GDM1 (cell line): ENCODE data around the gene TMEM266.

Experiments
- DNase-seq: peaks from one replicate; lab custom pipeline; 2025; lab: John Stamatoyannopoulos, UW

The TMEM266 gene

DNA sequence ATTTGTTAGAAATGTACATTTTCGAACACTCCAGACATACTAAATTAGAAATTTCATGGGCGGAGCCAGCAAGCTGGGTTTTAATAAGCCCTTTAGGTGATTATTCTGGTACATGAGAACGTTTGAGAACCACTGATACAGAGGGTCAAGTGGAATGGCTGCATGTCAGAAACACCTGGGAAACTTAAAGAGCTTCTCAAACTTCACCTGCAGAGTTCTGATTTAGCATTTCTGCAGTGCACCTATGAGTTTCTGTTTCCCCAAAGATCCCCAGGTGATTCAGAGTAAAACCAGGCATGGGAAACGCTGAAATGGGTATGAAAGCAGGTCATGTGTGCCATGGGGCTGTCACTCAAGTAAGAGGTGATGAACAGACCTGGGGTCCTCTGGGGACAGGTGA lies 68.1 kb downstream of the TMEM266 start:
- no peak for DNase-seq

DNA sequence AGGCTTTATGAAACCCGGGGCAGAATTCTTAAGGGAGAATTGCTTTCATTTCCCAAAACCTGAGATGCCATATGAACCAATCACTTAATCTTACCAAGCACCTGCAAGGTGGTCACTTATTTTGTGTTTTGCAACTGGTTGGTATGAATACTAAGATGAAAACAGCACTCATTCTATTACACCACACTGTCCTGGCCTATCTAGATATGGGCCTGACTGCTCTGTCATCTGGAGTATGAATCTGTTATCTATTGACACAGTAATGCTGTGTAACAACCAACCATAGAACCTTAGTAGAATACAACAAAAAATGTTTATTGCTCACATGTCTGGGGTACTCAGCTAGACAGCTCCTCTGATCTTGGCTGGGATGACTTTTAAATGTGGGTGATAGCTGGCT lies 74.8 kb downstream of the TMEM266 start:
- no peak for DNase-seq

DNA sequence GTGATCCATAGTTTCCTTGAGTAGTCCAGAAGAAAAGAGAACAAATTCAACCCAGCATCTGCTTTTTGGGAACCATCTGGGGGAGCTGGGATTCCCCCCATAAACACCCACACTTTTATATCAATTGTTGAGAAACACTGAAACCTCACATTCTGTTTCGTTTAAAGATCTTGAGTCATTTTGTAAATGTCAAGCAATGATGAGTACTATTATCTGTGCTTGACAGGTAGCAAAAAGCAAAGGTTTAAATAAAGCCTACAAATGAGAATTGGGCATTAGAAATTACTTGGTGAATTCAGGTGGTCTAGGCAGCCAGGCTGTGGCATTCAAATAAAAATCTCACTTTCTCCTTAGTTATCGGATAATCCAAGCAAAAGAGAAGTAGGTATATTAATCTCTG lies 75.7 kb downstream of the TMEM266 start:
- no peak for DNase-seq

DNA sequence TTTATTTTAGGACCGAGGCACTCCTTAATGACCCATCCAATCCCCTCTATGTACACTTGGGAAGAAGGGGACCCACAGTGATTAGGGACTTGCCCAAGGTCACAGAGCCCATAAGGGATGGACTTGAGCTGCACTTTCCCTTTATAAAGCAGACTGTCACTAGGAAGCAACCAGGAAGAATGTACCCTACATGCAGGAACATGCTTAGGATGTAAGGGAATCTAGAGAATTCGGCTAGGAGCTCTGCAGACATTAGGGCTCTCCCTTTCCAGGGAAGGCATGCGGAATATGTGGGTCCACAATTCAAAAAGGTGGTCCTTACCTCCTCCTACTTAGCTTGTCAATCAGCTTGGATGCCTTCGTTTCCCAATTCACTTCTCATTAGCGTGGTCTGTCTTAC lies 78.7 kb downstream of the TMEM266 start:
- no peak for DNase-seq

DNA sequence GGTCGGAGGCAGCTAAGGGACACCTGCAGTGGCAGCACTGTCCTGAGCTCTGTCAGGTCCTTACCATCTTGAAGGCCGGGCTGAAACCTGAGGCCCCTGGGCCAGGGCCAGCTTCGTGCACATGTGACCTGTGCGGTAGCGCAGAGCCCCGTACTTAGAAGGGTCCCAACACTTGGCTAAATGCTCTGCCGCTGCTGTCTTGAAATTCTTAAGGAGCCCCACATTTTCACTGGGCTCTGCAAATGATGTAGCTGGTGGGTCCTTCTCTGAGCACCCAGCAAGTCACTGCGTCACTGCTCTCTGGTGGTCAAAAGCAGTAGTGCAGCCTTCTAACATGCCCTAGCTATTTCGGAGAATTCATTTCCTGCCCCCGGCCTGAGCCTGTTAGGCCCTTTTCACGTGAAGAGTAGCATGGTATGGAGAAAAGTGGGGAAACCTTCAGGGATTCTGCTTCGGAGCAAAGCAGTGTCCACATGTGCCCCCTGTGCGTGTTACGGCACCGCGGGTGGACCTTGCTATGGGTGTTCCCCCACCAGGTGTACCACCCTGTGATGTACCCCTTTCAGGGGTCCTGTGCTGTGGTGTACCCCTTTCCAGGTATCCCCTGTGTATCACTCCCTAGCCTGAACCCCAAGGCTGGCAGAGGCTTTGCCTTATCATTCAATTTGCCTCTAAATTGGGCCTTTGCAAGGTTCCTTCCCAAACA lies 79.7 kb downstream of the TMEM266 start:
- peak; percentile 54 for DNase-seq

DNA sequence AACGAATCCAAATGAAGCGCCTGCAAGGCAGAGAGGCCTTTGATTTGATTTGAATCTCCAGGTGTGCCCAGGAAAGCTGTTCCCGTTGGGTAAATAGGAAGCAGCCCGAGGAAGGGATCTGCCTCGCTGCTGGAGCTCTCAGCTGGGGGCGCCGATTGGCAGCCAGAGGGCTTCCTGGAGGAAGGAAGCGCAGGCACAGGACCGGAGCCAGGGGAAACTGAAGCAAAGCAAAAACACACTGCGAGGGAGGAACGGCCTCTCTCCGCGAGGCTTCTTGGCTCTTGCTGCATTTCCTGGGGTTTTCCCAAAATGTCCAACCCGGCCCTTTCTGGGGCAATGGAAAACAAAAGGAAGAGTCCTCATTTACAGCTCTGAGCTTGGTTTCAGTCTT lies 80.3 kb downstream of the TMEM266 start:
- no peak for DNase-seq

DNA sequence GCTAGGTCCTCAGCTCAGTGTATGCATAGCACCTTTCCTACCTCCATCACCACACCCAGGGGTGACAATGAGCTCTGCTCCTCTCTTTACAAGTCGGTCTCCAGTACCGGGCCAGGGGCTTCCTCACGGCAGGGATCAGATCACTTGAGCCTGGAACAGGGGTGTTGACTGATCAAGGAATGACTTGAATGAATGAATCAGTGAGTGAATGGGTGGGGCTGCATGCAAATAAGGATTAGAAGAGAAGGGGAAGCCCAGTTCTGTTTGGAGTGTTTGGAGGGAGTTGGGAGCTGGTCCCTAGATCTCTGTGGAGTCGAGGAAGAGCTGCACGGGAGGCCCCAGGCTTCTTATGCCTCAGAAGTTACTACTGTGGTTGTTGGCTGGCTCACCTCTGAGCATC lies 87.0 kb downstream of the TMEM266 start:
- no peak for DNase-seq

DNA sequence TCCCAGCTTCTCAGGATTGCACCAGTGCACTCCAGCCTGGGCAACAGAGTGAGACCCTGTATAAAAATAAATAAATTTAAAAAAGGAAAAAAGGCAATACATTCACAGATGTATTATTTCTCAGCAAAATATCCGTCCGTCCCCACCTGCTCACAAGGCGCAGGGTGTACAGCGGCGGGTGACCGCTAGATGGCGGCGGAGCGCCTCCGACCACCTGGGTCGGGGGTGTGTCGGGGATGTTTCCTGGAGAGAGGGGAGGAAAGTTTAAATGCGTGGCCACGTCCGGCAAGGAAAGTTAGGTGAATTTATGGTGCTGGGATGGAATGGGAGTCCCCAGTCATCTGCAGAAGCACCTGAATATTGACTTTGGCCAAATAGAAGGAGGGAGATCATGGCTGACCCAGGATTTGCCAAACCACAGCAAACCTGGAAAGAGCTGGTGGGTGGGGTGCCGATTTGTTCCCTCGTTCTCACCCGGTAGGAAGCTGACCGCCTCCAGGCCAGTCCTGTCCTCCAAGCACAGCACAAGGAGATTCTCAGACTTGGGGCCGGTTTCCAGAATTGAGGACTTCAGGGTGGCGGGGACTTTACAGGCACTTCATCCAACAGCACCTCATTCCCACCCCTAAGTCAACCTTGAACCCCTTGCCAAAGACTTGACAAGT lies 88.3 kb downstream of the TMEM266 start:
- DNase-seq, result no peak

DNA sequence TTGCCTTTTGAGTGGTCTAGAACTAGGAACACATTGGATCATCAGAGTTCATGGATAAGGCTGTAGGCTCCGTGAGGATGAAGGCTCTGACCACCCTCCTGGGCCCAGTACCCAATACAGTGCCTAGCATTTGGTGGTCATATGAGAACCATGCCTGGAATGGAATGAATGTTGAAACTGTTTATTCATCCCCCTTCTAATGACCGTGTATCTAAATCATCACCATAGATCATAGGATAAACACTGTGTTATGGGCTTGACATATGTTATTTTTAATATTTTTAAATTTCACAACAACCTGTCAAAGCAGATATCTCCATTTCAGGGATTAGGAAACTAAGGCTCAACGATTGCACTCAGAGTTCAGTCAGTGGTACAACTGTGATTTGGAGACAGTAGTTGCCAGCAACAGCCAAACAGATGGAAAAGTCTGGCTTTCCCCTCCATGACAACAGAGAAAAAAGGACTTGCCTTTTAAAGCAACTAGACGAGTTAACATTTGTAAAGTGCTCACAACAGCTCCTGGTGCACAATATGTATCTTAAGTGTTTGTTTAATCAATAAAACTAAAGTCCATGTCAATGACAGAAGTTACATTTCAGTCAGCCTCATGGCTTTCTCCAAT lies 89.6 kb downstream of the TMEM266 start:
- no peak for DNase-seq

DNA sequence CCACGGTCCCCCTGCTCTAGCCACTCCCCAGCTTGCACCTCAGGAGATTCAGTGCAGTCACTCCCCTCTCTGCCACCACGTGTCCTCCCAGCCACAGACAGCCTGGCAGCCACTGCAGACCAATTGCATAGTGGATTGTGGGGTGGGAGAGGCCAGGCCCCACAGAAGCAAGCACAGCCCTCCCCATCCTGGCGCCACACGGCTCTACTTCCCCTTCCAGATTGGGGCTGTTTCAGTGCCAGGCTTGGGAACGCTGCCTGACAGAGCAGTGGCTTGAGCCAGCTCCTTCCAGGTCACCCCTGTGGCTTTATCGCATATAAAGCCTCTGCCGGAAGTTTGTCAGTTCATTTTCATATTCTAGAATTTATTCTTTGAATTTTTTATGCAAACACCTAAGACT lies 90.7 kb downstream of the TMEM266 start:
- peak; percentile 53 for DNase-seq

DNA sequence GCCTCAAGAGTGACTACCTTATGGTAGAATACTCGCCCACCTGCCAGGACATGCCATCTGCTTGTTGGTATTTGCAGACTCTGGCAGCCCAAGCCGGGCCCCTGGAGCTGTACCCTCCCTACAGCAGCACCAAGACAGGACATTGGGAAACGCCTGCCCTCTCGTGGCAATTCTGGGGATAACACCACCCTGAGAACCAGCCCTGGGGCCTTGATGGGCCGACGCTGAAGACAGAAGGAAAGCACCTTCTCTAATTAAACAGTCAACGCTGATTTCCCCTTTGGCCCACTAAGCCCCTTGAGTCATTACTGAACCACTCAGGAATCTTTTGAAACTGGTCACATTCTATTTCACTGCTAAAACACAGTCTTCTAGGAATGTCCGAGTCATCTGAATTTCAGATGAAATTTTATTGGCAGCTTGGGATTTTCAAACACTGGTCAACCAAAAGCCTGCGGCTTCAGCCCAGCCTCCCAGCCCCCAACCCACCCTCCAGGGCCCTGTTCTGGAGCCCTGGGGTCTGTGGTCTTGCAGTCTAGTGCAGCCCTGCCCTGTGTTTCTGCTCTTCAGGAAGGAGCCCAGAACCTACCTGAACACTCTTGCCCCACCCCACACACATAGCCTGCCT lies 91.3 kb downstream of the TMEM266 start:
- DNase-seq, result peak; percentile 62

DNA sequence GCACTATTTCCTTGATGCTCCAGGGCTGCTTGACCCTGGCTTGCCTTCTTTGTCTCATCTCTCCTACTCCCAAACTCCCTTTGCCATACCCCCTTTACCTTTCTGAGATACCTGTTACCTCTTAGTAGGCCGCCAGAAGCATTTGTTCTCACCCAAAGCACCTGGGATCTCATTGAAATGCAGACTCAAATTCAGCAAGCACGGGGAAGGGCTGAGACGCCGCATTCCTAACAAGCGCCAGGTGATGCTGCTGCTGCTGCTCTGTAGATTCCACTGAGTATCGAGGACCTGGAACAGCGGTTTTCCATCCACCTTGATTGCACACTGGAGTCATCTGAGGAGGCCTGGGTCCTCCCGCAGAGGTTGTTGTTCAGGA lies 91.8 kb downstream of the TMEM266 start:
- no peak for DNase-seq

DNA sequence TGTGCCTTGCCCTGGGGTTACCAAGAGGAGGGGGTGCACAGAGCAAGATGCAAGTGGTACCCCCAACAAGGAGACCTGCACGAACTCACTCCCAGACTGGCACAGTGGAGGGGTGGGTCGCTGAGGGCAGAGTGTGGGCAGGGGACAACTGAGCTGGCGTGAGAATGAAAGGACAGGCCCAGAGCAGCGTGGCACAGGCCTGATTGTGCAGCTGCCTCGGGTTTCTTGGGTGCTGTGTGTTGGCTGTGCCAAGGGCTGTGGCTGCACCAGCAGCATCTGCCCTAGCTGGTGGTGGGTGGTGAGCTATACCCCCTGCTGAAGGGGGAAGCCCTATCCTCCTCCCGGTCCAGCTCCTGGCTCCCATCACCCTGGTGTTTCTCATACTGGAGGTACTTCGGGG lies 92.4 kb downstream of the TMEM266 start:
- no peak for DNase-seq

DNA sequence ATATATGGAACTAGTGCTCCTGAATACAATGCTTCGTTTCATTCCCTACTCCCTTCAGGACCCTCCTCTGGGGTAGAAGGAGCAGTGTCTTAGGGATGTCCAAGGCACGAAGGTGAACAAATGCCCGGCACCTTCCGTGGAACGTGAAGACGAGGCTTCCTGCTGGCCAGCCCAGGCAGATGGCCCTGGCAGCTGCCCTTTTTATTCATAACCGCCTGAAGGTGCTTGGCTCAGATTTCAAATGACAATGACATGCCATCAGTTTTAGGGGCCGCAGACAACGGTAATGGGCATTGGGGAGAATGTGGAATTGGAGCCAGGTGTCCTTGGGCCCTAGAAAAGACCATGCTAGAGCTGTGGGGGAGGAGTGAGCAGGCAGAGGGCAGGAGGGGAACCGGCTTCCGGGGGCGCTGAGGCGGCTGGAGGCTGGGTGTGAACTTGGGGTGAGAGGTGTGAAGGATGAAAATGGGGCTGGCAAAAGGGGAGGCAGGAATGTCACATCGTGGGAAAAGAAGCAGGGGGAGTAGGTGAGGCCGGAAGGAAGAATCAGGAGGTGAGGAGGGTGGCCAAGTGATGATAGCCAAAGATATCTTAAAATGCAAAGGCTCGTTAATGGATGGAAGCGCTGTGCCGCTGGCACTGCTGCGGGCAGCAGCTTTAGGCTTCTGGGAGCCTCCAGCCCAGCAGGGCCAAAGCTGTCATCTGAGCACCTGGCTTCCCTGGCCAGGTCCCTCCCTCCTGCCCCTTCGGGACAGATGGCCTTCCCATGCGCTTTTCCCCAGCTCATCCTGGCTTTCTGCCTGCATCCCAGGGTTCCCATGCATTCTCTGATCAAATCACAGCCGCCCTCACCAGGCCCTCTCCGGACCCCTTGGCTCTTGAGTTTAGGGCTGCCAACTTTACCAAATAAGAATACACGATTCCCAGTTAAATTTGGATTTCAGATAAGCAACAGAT lies 93.7 kb downstream of the TMEM266 start:
- no peak for DNase-seq

DNA sequence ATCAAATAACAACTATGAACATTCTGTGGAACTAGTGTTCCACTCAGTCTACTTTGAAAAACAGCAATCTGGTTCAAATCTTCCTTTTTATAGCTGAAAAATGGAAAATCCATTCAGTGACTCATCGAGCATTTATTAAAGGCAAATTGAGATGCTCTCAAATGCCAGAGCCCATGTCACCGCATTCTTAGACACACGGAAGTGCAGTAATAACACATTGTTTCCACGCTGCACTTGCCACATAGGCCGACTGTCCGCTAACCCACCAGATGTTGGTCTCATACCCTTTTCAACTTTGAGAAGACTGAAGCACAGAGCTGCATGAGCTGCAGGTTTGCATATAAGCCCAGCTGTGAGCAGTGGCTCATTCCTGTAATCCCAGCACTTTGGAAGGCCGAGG lies 95.9 kb downstream of the TMEM266 start:
- no peak for DNase-seq

DNA sequence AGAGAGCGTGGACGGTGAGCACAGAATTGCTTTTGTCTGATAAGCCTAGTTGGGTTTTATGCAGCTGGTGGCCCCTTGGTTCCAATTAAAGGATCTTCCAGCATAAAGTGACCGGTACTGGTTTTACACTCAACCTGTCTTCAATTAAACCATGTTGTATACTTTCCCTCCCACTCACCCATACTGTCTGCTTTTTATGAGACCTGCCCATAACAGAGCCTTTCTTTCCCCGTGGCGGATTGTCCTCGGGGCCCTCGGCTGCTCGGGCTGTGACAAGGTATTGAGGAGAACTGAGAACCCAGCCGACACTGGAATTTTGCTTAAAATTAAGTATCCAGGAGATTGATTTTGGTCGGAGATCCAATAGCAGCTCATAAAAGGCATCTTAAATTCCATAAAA lies 98.4 kb downstream of the TMEM266 start:
- DNase-seq, result no peak

DNA sequence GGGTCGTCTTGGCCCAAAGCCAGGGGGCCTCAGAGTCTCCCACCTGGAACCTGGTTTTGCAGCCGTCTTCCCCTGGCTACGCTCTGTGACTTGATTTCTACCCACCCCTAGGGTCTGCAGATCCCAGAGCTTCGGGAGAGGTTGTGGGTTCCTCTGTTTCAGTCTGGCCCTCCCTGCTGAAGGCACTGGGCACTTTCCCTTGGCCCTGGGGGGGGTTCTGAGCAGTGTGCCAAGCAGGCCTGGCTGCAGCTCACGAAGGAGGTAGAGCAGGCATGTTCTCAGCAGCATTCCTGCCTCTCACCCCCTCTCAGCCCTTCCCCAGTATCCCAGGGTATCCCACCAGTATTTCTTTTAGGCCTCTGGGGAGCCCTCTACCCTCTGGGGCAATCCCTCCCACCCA lies 99.0 kb downstream of the TMEM266 start:
- DNase-seq, result no peak

DNA sequence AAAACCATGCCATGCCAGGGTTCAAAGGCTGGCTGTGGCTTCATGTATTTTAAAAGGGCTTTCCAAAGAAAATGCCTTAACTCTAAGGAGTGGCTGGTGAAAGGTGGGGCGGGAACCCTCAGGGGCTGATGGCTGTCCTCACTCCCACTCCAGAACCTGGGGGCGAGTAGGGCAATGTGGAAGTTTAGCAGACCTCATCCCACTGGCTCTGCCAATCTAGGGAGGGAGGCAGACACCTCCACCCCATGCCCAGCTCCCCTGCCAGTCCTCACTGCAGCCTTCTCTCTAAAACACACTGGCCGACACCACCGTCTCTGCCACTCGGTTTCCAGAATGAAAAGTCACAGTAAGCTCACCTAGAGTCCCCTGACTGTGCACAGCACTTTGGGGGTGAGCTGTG lies 99.5 kb downstream of the TMEM266 start:
- DNase-seq, result no peak

DNA sequence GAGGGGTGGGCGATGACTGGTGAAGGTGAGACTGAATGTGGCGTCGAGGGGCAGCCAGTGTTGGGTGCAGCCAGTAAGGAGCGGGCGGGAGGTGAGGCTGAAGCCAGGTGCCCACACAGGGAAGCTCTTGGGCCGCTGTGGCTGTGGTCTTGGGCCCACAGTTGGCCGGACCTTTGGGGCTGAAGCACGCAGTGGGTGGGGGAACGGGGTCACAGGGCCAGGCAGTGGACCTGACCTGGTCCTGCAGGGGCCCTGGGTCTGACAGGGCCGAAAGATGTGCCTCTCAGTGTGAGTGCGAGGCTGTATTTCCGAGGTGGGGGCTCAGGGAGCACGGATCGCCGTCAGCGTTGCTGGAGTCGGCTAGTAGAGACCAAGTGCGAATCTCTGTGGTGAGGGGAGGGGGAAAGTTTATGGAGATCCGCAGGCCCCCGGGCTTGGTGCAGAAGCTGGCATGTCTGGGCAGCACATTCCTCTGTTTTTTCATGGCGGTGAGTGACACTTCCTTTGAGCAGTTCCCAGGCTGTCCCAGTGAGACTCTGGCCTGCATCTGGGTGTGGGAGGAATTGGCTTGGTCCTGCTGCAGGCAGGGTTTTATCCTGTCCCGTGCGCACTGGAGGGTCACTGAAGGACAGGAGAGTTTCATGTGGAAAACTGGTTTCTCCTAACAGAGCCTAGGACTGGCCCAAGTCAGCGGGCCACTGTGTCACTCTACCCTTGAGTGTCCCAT lies 100.8 kb downstream of the TMEM266 start:
- DNase-seq, result no peak

DNA sequence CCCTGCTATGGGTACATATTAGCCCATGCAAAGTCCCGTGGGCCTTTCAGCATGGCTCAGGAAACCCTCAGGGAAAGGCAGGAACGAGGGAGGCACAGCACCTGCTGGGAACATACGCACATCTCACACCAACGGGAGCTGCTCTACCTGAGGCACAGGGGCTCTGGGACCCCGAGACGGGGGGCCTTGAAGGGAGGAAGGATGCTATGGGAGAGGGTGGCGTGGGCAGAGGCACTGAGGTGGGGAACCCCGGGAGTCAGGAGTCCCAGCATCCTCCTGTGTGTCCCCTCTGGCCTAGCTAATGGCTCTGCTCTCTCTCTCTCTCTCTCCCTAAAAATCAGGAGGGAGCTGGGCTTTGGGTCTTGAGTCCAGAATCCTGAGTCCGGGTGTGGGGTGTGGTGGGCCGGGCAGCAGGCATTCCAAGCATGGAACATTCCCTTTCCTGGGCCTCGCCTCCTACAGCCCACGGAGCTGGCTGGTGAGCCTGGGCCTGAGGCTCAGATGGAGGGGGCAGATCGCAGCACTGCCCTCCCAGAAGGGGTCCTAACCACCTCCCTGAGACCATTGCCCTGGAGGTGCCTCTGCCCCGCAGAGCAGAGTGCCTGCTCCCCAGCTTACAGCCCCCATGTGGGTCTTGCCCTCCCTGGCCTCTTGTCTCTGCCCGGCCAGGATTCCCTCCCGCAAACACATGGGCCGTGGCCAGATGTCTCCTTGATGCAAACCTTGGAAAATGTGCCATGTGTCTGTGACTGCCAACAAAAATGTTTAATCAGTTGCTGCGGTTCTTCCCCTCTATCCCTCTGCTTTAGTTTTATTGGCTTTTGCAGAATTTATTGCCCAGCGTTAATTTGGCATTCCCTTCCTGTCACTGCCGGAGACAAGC lies 101.6 kb downstream of the TMEM266 start:
- no peak for DNase-seq
